Loucy (cell line): ENCODE measurements around the gene ALX1.

Experiments
- EZH2phosphoT487 ChIP-seq: fragments of 200-600 bp; IDR thresholded peaks from 2 replicates; pipeline ENCODE4 v1.6.1; 2018; ENCODE audit warnings: antibody characterized with exemption, mild to moderate bottlenecking, moderate library complexity, borderline replicate concordance
- TF ChIP-seq, protein P1 (sequence below): fragments of 200-600 bp; sonication (generic); conservative IDR thresholded peaks from 2 replicates; pipeline ENCODE4 v1.5.1; 2014; ENCODE audit warnings: mild to moderate bottlenecking, antibody characterized with exemption, low read length

GRCh38 chr12:85279449-85280164 is 413 bp upstream of the ALX1 start:
- TF ChIP-seq, protein P1, sequence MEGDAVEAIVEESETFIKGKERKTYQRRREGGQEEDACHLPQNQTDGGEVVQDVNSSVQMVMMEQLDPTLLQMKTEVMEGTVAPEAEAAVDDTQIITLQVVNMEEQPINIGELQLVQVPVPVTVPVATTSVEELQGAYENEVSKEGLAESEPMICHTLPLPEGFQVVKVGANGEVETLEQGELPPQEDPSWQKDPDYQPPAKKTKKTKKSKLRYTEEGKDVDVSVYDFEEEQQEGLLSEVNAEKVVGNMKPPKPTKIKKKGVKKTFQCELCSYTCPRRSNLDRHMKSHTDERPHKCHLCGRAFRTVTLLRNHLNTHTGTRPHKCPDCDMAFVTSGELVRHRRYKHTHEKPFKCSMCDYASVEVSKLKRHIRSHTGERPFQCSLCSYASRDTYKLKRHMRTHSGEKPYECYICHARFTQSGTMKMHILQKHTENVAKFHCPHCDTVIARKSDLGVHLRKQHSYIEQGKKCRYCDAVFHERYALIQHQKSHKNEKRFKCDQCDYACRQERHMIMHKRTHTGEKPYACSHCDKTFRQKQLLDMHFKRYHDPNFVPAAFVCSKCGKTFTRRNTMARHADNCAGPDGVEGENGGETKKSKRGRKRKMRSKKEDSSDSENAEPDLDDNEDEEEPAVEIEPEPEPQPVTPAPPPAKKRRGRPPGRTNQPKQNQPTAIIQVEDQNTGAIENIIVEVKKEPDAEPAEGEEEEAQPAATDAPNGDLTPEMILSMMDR, result no peak
- no peak for TF ChIP-seq EZH2phosphoT487
